K562 (cell line): Measurements from ENCODE around the gene MRPL54. TPM values are rescaled to one million over a fixed set of nuclear protein-coding genes. Genes with fewer than 3 reads are reported as not detected.
A peak's percentile ranks its signal among the peaks of the same experiment; 100 is the strongest.

Source experiments
- ATF7 ChIP-seq: fragments of 450-650 bp; IDR thresholded peaks from 2 replicates; pipeline ENCODE4 v1.7.1; 2014; ENCODE audit warnings: mild to moderate bottlenecking, moderate library complexity
- BHLHE40 ChIP-seq: IDR thresholded peaks from 2 replicates; pipeline ENCODE4 v1.6.1; 2011; ENCODE audit warnings: low read length, improper control_type of control experiment
- DNMT1 ChIP-seq: fragments of 450-650 bp; IDR thresholded peaks from 2 replicates; pipeline ENCODE4 v1.6.1; 2016; ENCODE audit warnings: antibody characterized with exemption, mild to moderate bottlenecking
- EGR1 ChIP-seq: fragments of 450-650 bp; conservative IDR thresholded peaks from 2 replicates; pipeline ENCODE4 v1.6.1; 2017; ENCODE audit warnings: mild to moderate bottlenecking
- EHMT2 ChIP-seq: fragments of 450-650 bp; IDR thresholded peaks from 2 replicates; pipeline ENCODE4 v1.6.1; 2018; ENCODE audit warnings: antibody characterized with exemption
- FOXP1 ChIP-seq: sonication (generic); formaldehyde crosslinking; IDR thresholded peaks from 2 replicates; pipeline ENCODE4 v1.8.0; 2022; ENCODE audit warnings: mild to moderate bottlenecking, missing genetic modification reagents
- HDAC1 ChIP-seq, 2 experiments: fragments of 450-650 bp; IDR thresholded peaks; 2 replicates each; pipeline ENCODE4 v1.6.1; 2016 to 2017; ENCODE audit warnings: inconsistent platforms in 1 of 2, mild to moderate bottlenecking in 1 of 2, moderate library complexity in 1 of 2
- NFRKB ChIP-seq: fragments of 450-650 bp; IDR thresholded peaks from 2 replicates; pipeline ENCODE4 v1.6.1; 2016; ENCODE audit warnings: low read depth
- PRPF4 ChIP-seq: fragments of 200-400 bp; formaldehyde crosslinking; IDR thresholded peaks from one replicate; pipeline ENCODE4 v1.6.1; 2017; ENCODE audit warnings: low read length, low read depth, mild to moderate bottlenecking; ENCODE audit not compliant: insufficient read depth, poor library complexity, severe bottlenecking
- TBL1XR1 ChIP-seq, 2 experiments: IDR thresholded peaks; 2 replicates each; pipeline ENCODE4 v1.6.1; 2012; ENCODE audit warnings: improper control_type of control experiment in 2 of 2, low read length in 2 of 2, mild to moderate bottlenecking in 1 of 2
- U2AF2 ChIP-seq: fragments of 200-400 bp; formaldehyde crosslinking; optimal IDR thresholded peaks from 2 replicates; pipeline ENCODE3; 2017; ENCODE audit warnings: low read depth, mild to moderate bottlenecking, low read length
- ZBTB17 ChIP-seq: fragments of 450-650 bp; formaldehyde crosslinking; IDR thresholded peaks from 2 replicates; pipeline ENCODE4 v1.4.0; 2020; ENCODE audit warnings: mild to moderate bottlenecking
- ZNF384 ChIP-seq: IDR thresholded peaks from 2 replicates; pipeline ENCODE4 v1.6.1; 2012; ENCODE audit warnings: low read depth, low read length, improper control_type of control experiment
- ZNF717 ChIP-seq: fragments of 250-450 bp; sonication (Bioruptor Pico); IDR thresholded peaks from 2 replicates; pipeline ENCODE4 v1.5.0; 2021
- polyA plus RNA-seq, 8 experiments: library from polyadenylated mRNA; depleted of rRNA in 4 of 8; stranded (reverse) in 5 of 8; unstranded in 3 of 8; fragments of >200 nt; fragmentation: Nextera tagmentation in 2 of 8; fragmentation: Illumina TruSeq in 1 of 8; extraction: Ambion mirVana in 2 of 8; extraction: Trizol in 1 of 8; gene quantifications; 2 replicates each; pipeline versions ENCODE4 v1.2.1 to v1.2.3, GENCODE V29; 2011 to 2014; ENCODE audit warnings: inconsistent platforms in 1 of 8, missing spikeins in 1 of 8
- total RNA-seq, 7 experiments: library from RNA; depleted of rRNA in 6 of 7; stranded (reverse); fragments of >200 nt in 6 of 7; fragmentation: Illumina TruSeq in 2 of 7; extraction: Trizol in 2 of 7; gene quantifications; 2 replicates each; pipeline versions ENCODE4 v1.2.1 to v1.2.3, GENCODE V29; 2011 to 2021; ENCODE audit warnings: low replicate concordance in 1 of 7
- TF ChIP-seq, protein P1 (sequence below): fragments of 450-650 bp; IDR thresholded peaks from 2 replicates; pipeline ENCODE4 v1.6.1; 2016
- TF ChIP-seq, protein P2 (sequence below): sonication (generic); formaldehyde crosslinking; IDR thresholded peaks from 2 replicates; pipeline ENCODE4 v1.8.0; 2022; ENCODE audit warnings: mild to moderate bottlenecking, low read depth, missing genetic modification reagents
- TF ChIP-seq, protein P3 (sequence below): fragments of 250-450 bp; sonication (Bioruptor Pico); IDR thresholded peaks from 2 replicates; pipeline ENCODE4 v1.4.0; 2020; ENCODE audit warnings: borderline replicate concordance
- TF ChIP-seq, protein P4 (sequence below): fragments of 450-650 bp; formaldehyde crosslinking; conservative IDR thresholded peaks from 2 replicates; pipeline ENCODE4 v1.4.0; 2022; ENCODE audit warnings: mild to moderate bottlenecking, missing genetic modification characterization
- TF ChIP-seq, protein P5 (sequence below): sonication (generic); formaldehyde crosslinking; IDR thresholded peaks from 2 replicates; pipeline ENCODE4 v1.8.0; 2022; ENCODE audit warnings: mild to moderate bottlenecking, missing genetic modification reagents
- TF ChIP-seq, protein P6 (sequence below): fragments of 450-650 bp; IDR thresholded peaks from 2 replicates; pipeline ENCODE4 v1.6.1; 2016; ENCODE audit warnings: mild to moderate bottlenecking

The MRPL54 gene
- total and polyA plus RNA-seq, 9 of the 15 experiments (the other 6 are each of a cell fraction or from before 2014, with no cell fraction given): 3.5 to 120 (median 56.9) TPM

DNA sequence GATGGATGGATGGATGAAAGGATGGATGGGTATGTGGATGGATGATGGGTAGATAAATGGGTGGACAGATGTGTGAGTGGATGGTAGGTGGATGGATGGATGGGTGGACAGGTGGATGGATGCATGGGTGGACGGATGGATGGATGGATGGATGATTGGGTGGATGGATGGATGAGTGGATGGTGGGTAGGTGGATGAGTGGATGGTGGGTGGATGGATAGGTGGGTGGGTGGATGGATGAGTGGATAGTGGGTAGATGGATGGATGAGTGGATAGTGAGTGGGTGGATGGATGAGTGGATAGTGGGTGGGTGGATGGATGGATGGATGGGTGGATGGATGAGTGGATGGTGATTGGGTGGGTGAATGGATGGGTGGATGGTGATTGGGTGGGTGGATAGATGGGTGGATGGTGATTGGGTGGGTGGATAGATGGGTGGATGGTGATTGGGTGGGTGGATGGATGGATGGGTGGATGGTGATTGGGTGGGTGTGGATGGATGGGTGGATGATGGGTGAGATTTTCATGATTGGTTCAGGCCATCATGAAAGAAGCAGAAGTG is 14.1 kb downstream of the MRPL54 start (continued):
- TF ChIP-seq NFRKB (no peak), ZNF717 (CRISPR knock-in tag) (no peak), TBL1XR1 (IDR thresholded peaks at IDR 0.05; ENCODE audit: low read length in 2 of 2) (no peak), ZNF384 (no peak), ATF7 (no peak), FOXP1 (CRISPR knock-in tag) (no peak), ZBTB17 (no peak), U2AF2 (no peak), DNMT1 (no peak), BHLHE40 (no peak), HDAC1 (IDR thresholded peaks at IDR 0.05) (peak in 1 of 2 experiments; percentile 53; a peak in 1 of 4 replicates), PRPF4 (no peak), EGR1 (peak; percentile 84), EHMT2 (peak; percentile 87)
- TF ChIP-seq, protein P1, sequence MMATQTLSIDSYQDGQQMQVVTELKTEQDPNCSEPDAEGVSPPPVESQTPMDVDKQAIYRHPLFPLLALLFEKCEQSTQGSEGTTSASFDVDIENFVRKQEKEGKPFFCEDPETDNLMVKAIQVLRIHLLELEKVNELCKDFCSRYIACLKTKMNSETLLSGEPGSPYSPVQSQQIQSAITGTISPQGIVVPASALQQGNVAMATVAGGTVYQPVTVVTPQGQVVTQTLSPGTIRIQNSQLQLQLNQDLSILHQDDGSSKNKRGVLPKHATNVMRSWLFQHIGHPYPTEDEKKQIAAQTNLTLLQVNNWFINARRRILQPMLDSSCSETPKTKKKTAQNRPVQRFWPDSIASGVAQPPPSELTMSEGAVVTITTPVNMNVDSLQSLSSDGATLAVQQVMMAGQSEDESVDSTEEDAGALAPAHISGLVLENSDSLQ: no peak
- TF ChIP-seq, protein P2, sequence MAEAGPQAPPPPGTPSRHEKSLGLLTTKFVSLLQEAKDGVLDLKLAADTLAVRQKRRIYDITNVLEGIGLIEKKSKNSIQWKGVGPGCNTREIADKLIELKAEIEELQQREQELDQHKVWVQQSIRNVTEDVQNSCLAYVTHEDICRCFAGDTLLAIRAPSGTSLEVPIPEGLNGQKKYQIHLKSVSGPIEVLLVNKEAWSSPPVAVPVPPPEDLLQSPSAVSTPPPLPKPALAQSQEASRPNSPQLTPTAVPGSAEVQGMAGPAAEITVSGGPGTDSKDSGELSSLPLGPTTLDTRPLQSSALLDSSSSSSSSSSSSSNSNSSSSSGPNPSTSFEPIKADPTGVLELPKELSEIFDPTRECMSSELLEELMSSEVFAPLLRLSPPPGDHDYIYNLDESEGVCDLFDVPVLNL (CRISPR knock-in tag): no peak
- TF ChIP-seq, protein P3, sequence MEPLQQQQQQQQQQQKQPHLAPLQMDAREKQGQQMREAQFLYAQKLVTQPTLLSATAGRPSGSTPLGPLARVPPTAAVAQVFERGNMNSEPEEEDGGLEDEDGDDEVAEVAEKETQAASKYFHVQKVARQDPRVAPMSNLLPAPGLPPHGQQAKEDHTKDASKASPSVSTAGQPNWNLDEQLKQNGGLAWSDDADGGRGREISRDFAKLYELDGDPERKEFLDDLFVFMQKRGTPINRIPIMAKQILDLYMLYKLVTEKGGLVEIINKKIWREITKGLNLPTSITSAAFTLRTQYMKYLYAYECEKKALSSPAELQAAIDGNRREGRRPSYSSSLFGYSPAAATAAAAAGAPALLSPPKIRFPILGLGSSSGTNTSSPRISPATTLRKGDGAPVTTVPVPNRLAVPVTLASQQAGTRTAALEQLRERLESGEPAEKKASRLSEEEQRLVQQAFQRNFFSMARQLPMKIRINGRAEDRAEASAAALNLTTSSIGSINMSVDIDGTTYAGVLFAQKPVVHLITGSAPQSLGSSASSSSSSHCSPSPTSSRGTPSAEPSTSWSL (CRISPR knock-in tag): no peak
- TF ChIP-seq, protein P4, sequence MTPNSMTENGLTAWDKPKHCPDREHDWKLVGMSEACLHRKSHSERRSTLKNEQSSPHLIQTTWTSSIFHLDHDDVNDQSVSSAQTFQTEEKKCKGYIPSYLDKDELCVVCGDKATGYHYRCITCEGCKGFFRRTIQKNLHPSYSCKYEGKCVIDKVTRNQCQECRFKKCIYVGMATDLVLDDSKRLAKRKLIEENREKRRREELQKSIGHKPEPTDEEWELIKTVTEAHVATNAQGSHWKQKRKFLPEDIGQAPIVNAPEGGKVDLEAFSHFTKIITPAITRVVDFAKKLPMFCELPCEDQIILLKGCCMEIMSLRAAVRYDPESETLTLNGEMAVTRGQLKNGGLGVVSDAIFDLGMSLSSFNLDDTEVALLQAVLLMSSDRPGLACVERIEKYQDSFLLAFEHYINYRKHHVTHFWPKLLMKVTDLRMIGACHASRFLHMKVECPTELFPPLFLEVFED (CRISPR knock-in tag): 0 out of 2 replicates have a peak, but pooled peaks have one; percentile 43
- TF ChIP-seq, protein P5, sequence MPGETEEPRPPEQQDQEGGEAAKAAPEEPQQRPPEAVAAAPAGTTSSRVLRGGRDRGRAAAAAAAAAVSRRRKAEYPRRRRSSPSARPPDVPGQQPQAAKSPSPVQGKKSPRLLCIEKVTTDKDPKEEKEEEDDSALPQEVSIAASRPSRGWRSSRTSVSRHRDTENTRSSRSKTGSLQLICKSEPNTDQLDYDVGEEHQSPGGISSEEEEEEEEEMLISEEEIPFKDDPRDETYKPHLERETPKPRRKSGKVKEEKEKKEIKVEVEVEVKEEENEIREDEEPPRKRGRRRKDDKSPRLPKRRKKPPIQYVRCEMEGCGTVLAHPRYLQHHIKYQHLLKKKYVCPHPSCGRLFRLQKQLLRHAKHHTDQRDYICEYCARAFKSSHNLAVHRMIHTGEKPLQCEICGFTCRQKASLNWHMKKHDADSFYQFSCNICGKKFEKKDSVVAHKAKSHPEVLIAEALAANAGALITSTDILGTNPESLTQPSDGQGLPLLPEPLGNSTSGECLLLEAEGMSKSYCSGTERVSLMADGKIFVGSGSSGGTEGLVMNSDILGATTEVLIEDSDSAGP (CRISPR knock-in tag): no peak
- TF ChIP-seq, protein P6, sequence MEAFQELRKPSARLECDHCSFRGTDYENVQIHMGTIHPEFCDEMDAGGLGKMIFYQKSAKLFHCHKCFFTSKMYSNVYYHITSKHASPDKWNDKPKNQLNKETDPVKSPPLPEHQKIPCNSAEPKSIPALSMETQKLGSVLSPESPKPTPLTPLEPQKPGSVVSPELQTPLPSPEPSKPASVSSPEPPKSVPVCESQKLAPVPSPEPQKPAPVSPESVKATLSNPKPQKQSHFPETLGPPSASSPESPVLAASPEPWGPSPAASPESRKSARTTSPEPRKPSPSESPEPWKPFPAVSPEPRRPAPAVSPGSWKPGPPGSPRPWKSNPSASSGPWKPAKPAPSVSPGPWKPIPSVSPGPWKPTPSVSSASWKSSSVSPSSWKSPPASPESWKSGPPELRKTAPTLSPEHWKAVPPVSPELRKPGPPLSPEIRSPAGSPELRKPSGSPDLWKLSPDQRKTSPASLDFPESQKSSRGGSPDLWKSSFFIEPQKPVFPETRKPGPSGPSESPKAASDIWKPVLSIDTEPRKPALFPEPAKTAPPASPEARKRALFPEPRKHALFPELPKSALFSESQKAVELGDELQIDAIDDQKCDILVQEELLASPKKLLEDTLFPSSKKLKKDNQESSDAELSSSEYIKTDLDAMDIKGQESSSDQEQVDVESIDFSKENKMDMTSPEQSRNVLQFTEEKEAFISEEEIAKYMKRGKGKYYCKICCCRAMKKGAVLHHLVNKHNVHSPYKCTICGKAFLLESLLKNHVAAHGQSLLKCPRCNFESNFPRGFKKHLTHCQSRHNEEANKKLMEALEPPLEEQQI: no peak
